ENCODE results near the gene CSF1. TPM values are rescaled to one million over a fixed set of nuclear protein-coding genes. Genes with fewer than 3 reads are reported as not detected.

CSF1 gene
- total RNA-seq, 2 donors from 2014 or later, result 18.4 to 31.5 TPM

- TF ChIP-seq POLR2A (IDR thresholded peaks at IDR 0.05) (no peak), POLR2AphosphoS5 (IDR thresholded peaks at IDR 0.05) (no peak), CTCF (IDR thresholded peaks at IDR 0.05) (no peak)
- no peak for DNase-seq (ENCODE audit: low spot score)
- Histone ChIP-seq H3K27me3 (replicated peaks; ENCODE audit: insufficient read depth) (no peaks in the 10 kb centered on the region), H3K27ac (no peak overlapping the region), H3K4me3 (no peak overlapping the region), H3K4me1 (replicated peaks) (no peaks in the 10 kb centered on the region), H3K36me3 (no peaks in the 10 kb centered on the region), H3K9me3 (no peaks in the 10 kb centered on the region)
- 68% methylated on average over 8 of the region's 8 CpGs for WGBS
- intact Hi-C loops (cut with DNase I), result no loop called here
Measured at GRCh38 chr1:109896681-109897080, 14.0 kb upstream of the CSF1 start.

GRCh38 chr1:109897259-109897955, 13.2 kb upstream of the CSF1 start:
- intact Hi-C loops (cut with DNase I), result no loop called here
- H3K9me3 ChIP-seq, result no peaks in the 10 kb centered on the region
- no peaks in the 10 kb centered on the region for H3K4me1 ChIP-seq (replicated peaks)
- WGBS, result 79% methylated on average over 7 of the region's 7 CpGs
- H3K4me3 ChIP-seq, result no peak overlapping the region
- H3K36me3 ChIP-seq, result no peaks in the 10 kb centered on the region
- no peak overlapping the region for H3K27ac ChIP-seq
- DNase-seq (ENCODE audit: low spot score), result no peak
- no peaks in the 10 kb centered on the region for H3K27me3 ChIP-seq (replicated peaks; ENCODE audit: insufficient read depth)
- TF ChIP-seq POLR2A (IDR thresholded peaks at IDR 0.05), result no peak
- no peak for TF ChIP-seq CTCF (IDR thresholded peaks at IDR 0.05)
- no peak for TF ChIP-seq POLR2AphosphoS5 (IDR thresholded peaks at IDR 0.05)

- DNase-seq (ENCODE audit: low spot score), result no peak
- Histone ChIP-seq H3K4me3 (no peak overlapping the region), H3K4me1 (replicated peaks) (no peaks in the 10 kb centered on the region), H3K27me3 (replicated peaks; ENCODE audit: insufficient read depth) (no peaks in the 10 kb centered on the region), H3K9me3 (no peaks in the 10 kb centered on the region), H3K36me3 (no peaks in the 10 kb centered on the region), H3K27ac (no peak overlapping the region)
- intact Hi-C loops (cut with DNase I), result no loop called here
- WGBS, result 90% methylated on average over 2 of the region's 2 CpGs
- TF ChIP-seq CTCF (IDR thresholded peaks at IDR 0.05) (no peak), POLR2AphosphoS5 (IDR thresholded peaks at IDR 0.05) (no peak)
Measured at GRCh38 chr1:109898842-109899241, 11.8 kb upstream of the CSF1 start.

GRCh38 chr1:109901141-109901523, 9.5 kb upstream of the CSF1 start:
- no peaks in the 10 kb centered on the region for H3K4me1 ChIP-seq (replicated peaks)
- no peaks in the 10 kb centered on the region for H3K9me3 ChIP-seq
- 100% methylated on average over 2 of the region's 2 CpGs for WGBS
- no peak overlapping the region for H3K27ac ChIP-seq
- H3K4me3 ChIP-seq, result no peak overlapping the region
- intact Hi-C loops (cut with DNase I), result no loop called here
- DNase-seq (ENCODE audit: low spot score), result no peak
- H3K27me3 ChIP-seq (replicated peaks; ENCODE audit: insufficient read depth), result no peaks in the 10 kb centered on the region
- no peaks in the 10 kb centered on the region for H3K36me3 ChIP-seq
- no peak for TF ChIP-seq CTCF (IDR thresholded peaks at IDR 0.05)
- TF ChIP-seq POLR2AphosphoS5 (IDR thresholded peaks at IDR 0.05), result no peak

- no peaks in the 10 kb centered on the region for H3K27me3 ChIP-seq (replicated peaks; ENCODE audit: insufficient read depth)
- intact Hi-C loops (cut with DNase I), result no loop called here
- no peaks in the 10 kb centered on the region for H3K9me3 ChIP-seq
- TF ChIP-seq POLR2AphosphoS5 (IDR thresholded peaks at IDR 0.05) (no peak), POLR2A (IDR thresholded peaks at IDR 0.05) (no peak), CTCF (IDR thresholded peaks at IDR 0.05) (no peak)
- no peaks in the 10 kb centered on the region for H3K36me3 ChIP-seq
- no peak for DNase-seq (ENCODE audit: low spot score)
- 85% methylated on average over 4 of the region's 4 CpGs for WGBS
- H3K4me1 ChIP-seq (replicated peaks), result no peaks in the 10 kb centered on the region
- no peak overlapping the region for H3K4me3 ChIP-seq
- H3K27ac ChIP-seq, result no peak overlapping the region
Measured at GRCh38 chr1:109901524-109902145, 9.0 kb upstream of the CSF1 start.

All from prostate gland (tissue), 2 donors.